Prostate gland (tissue), 2 donors: ENCODE measurements around the gene SRPRA. TPM values are rescaled to one million over a fixed set of nuclear protein-coding genes. Genes with fewer than 3 reads are reported as not detected.

Experiments used
- DNase-seq: peaks from one replicate; pipeline ENCODE4 v3.0.0-alpha.2; 2019; ENCODE audit warnings: low spot score
- H3K27ac ChIP-seq, 2 donors: fragments of 200-600 bp; sonication (generic); 2 replicates each; pipeline ENCODE4 v1.5.1; 2017 to 2019
- H3K27me3 ChIP-seq: fragments of 200-600 bp; sonication (generic); replicated peaks from 2 replicates; pipeline ENCODE4 v1.5.1; 2019; ENCODE audit not compliant: insufficient read depth
- H3K36me3 ChIP-seq, 2 donors: fragments of 200-600 bp; sonication (generic); 1 replicate in 1 of 2; 2 replicates in 1 of 2; pipeline versions ENCODE4 v1.5.1 to v1.8.1; 2017 to 2019
- H3K4me1 ChIP-seq: fragments of 200-600 bp; sonication (generic); replicated peaks from 2 replicates; pipeline ENCODE4 v1.5.1; 2019
- H3K4me3 ChIP-seq, 2 donors: fragments of 200-600 bp; sonication (generic); 2 replicates each; pipeline ENCODE4 v1.5.1; 2017 to 2019
- H3K9me3 ChIP-seq: fragments of 200-600 bp; sonication (generic); 2 replicates; pipeline ENCODE4 v1.5.1; 2017
- POLR2A ChIP-seq: fragments of 450-650 bp; IDR thresholded peaks from one replicate; pipeline ENCODE4 v1.6.1; 2016; ENCODE audit warnings: antibody characterized with exemption, mild to moderate bottlenecking
- POLR2AphosphoS5 ChIP-seq: sonication (generic); formaldehyde crosslinking; IDR thresholded peaks from one replicate; pipeline ENCODE4 v1.6.1; 2017; ENCODE audit warnings: antibody characterized with exemption
- WGBS: methylation state at CpG from one replicate; pipeline ENCODE4 v1.1.5; 2018; 5-methylcytosine and 5-hydroxymethylcytosine counted together
- intact Hi-C: fragments of 100-400 bp; cut with DNase I; formaldehyde crosslinking; loops from one replicate; pipeline ENCODE4 v1.14.2; 2022
- small RNA-seq, 2 donors: library from RNA; depleted of rRNA; stranded (forward); fragments of <200 nt; gene quantifications; one replicate each; pipeline ENCODE3, GENCODE V24; 2016
- total RNA-seq, 2 donors: library from RNA; depleted of rRNA; stranded (reverse); fragments of >200 nt; gene quantifications; one replicate each; pipeline ENCODE4 v1.1.0, GENCODE V29; 2016
- TF ChIP-seq, protein P1 (sequence below), 4 experiments: fragments of 200-600 bp in 2 of 4; fragments of 450-650 bp in 2 of 4; sonication (generic) in 2 of 4; IDR thresholded peaks; 1 replicate in 3 of 4; 2 replicates in 1 of 4; pipeline ENCODE4 v1.5.1; 2016 to 2019; ENCODE audit warnings: antibody characterized with exemption in 4 of 4, mild to moderate bottlenecking in 2 of 4, moderate library complexity in 2 of 4

Gene SRPRA
- total RNA-seq, 2 donors from 2014 or later = 141 to 154 TPM

GRCh38 chr11:126216526-126217305 is 52.0 kb downstream of the SRPRA start:
- no peak for TF ChIP-seq POLR2AphosphoS5
- TF ChIP-seq, protein P1, sequence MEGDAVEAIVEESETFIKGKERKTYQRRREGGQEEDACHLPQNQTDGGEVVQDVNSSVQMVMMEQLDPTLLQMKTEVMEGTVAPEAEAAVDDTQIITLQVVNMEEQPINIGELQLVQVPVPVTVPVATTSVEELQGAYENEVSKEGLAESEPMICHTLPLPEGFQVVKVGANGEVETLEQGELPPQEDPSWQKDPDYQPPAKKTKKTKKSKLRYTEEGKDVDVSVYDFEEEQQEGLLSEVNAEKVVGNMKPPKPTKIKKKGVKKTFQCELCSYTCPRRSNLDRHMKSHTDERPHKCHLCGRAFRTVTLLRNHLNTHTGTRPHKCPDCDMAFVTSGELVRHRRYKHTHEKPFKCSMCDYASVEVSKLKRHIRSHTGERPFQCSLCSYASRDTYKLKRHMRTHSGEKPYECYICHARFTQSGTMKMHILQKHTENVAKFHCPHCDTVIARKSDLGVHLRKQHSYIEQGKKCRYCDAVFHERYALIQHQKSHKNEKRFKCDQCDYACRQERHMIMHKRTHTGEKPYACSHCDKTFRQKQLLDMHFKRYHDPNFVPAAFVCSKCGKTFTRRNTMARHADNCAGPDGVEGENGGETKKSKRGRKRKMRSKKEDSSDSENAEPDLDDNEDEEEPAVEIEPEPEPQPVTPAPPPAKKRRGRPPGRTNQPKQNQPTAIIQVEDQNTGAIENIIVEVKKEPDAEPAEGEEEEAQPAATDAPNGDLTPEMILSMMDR (IDR thresholded peaks at IDR 0.05) = no peak
- TF ChIP-seq POLR2A = no peak
- Histone ChIP-seq H3K27me3 (no peaks in the 10 kb centered on the region), H3K27ac (no peak overlapping the region), H3K4me1 (peaks cover 3% of the 10 kb centered on the region), H3K9me3 (no peaks in the 10 kb centered on the region), H3K4me3 (no peak overlapping the region), H3K36me3 (no peaks in the 10 kb centered on the region)
- 69% methylated on average over 6 of the region's 6 CpGs for WGBS
- DNase-seq = no peak
- intact Hi-C loops = no loop called here

- H3K4me3 ChIP-seq = no peak overlapping the region
- H3K9me3 ChIP-seq = no peaks in the 10 kb centered on the region
- intact Hi-C loops = no loop called here
- no peak for DNase-seq
- no peaks in the 10 kb centered on the region for H3K27me3 ChIP-seq
- H3K36me3 ChIP-seq = no peaks in the 10 kb centered on the region
- TF ChIP-seq, protein P1 (IDR thresholded peaks at IDR 0.05) = no peak
- peak; percentile 44 for TF ChIP-seq POLR2AphosphoS5
- no peak for TF ChIP-seq POLR2A
- WGBS = 40% methylated on average over 6 of the region's 6 CpGs
- peaks cover 3% of the 10 kb centered on the region for H3K4me1 ChIP-seq
- H3K27ac ChIP-seq = peak overlapping the region in 1 of 2 donors; percentile 26
Measured at GRCh38 chr11:126214841-126215240, 53.9 kb downstream of the SRPRA start.

DNA sequence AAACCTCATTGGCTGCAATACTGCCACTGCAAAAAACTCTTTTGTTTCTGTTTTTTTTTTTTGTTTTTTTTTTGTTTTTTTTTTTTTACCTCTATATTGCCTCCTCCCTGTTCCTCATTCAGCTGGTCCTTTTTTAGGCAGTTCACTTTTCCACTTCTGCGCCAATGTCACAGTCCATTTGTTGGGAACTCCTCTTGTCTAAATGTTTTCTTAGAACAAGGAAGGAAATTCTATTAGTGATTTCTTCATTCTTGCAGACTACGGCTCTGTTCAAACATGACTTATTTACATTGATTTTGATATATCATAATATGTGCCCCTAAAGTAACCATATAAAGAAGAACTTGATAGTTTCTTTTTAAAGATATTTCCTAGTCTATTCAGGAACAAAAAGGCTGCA is 54.3 kb downstream of the SRPRA start:
- Histone ChIP-seq H3K27ac (peak overlapping the region in 1 of 2 donors; percentile 26), H3K27me3 (no peaks in the 10 kb centered on the region), H3K36me3 (no peaks in the 10 kb centered on the region), H3K4me1 (peaks cover 3% of the 10 kb centered on the region), H3K9me3 (no peaks in the 10 kb centered on the region), H3K4me3 (no peak overlapping the region)
- intact Hi-C loops = no loop called here
- DNase-seq = peak; percentile 20
- WGBS = 56% methylated on average over 2 of the region's 2 CpGs
- TF ChIP-seq, protein P1 (IDR thresholded peaks at IDR 0.05) = no peak
- TF ChIP-seq POLR2AphosphoS5 (peak; percentile 35), POLR2A (no peak)

Small RNAs within 50 kb of the gene (small RNA-seq; reads per million reads assigned to genes)
- 0 reads per million in 2 donors for gene RN7SL351P
- gene RNU4-86P = 0 reads per million in 2 donors

Other genes starting within 250 kb of the SRPRA start
- gene CDON, start 206.0 kb downstream of the SRPRA start, total RNA-seq = 10 to 100 TPM in 1 of 2 donors, 1 to 10 TPM in 1; 9.8 to 26.9 TPM
- 10 to 100 TPM; 13.0 to 29.7 TPM for gene RPUSD4, start 57.2 kb downstream of the SRPRA start, total RNA-seq
- gene FAM118B, start 57.1 kb downstream of the SRPRA start, total RNA-seq = 10 to 100 TPM; 18.9 to 21.7 TPM
- gene FOXRED1, start 259 bp upstream of the SRPRA start, total RNA-seq = 10 to 100 TPM; 23.9 to 44.0 TPM
- gene TIRAP, start 14.2 kb upstream of the SRPRA start, total RNA-seq = 10 to 100 TPM; 15.2 to 19.9 TPM
- gene DCPS, start 35.2 kb upstream of the SRPRA start, total RNA-seq = 10 to 100 TPM; 12.6 to 17.5 TPM
- 100 to 1,000 TPM in 1 of 2 donors, 10 to 100 TPM in 1; 29.2 to 192 TPM for gene ST3GAL4, start 86.8 kb upstream of the SRPRA start, total RNA-seq